Common myeloid progenitor, CD34-positive (primary cell): ENCODE results near the gene S100A3.

Experiments
- CTCF ChIA-PET: fragments of 350-600 bp; sonication (Branson Sonifier 250); formaldehyde crosslinking; loops from one replicate; lab custom pipeline; 2021; ENCODE audit warnings: antibody characterized with exemption; lab: Charles Lee
- POLR2A ChIA-PET: fragments of 350-600 bp; sonication (Branson Sonifier 250); formaldehyde crosslinking; loops from one replicate; lab custom pipeline; 2021; ENCODE audit warnings: antibody characterized with exemption; lab: Charles Lee
- DNase-seq, 3 donors: peaks; one replicate each; pipeline versions ENCODE4 v3.0.0 to v3.0.0-alpha.2; 2013
- H3K27ac ChIP-seq, 2 experiments: 1 replicate in 1 of 2; 2 replicates in 1 of 2; pipeline ENCODE4 v1.7.0; 2013; ENCODE audit warnings: inconsistent platforms in 2 of 2, low read length in 2 of 2, mild to moderate bottlenecking in 2 of 2, low read depth in 1 of 2, moderate library complexity in 1 of 2; ENCODE audit not compliant: severe bottlenecking in 2 of 2, insufficient read depth in 1 of 2, poor library complexity in 1 of 2
- H3K27me3 ChIP-seq, 5 experiments: replicated peaks in 2 of 5; 1 replicate in 3 of 5; 2 replicates in 2 of 5; pipeline versions ENCODE4 v1.6.1 to v1.7.0; 2013; ENCODE audit warnings: low read length in 4 of 5, mild to moderate bottlenecking in 2 of 5, moderate library complexity in 2 of 5, inconsistent platforms in 1 of 5; ENCODE audit not compliant: insufficient read depth in 5 of 5, control insufficient read depth in 4 of 5
- H3K36me3 ChIP-seq, 4 experiments: 1 replicate in 2 of 4; 2 replicates in 2 of 4; pipeline versions ENCODE4 v1.6.1 to v1.7.0; 2013; ENCODE audit warnings: low read length in 3 of 4, control low read depth in 1 of 4, mild to moderate bottlenecking in 1 of 4; ENCODE audit not compliant: control insufficient read depth in 4 of 4, insufficient read depth in 4 of 4
- H3K4me1 ChIP-seq, 4 experiments: 1 replicate in 3 of 4; 2 replicates in 1 of 4; pipeline versions ENCODE4 v1.6.1 to v1.7.1; 2013; ENCODE audit warnings: low read length in 3 of 4, mild to moderate bottlenecking in 3 of 4, control low read depth in 1 of 4, inconsistent platforms in 1 of 4, moderate library complexity in 1 of 4; ENCODE audit not compliant: control insufficient read depth in 4 of 4, insufficient read depth in 4 of 4; ENCODE audit errors: control extremely low read depth in 1 of 4
- H3K4me3 ChIP-seq, 7 experiments: 1 replicate in 4 of 7; 2 replicates in 3 of 7; pipeline versions ENCODE4 v1.5.1 to v1.7.0; 2013; ENCODE audit warnings: mild to moderate bottlenecking in 7 of 7, low read length in 6 of 7, moderate library complexity in 6 of 7, inconsistent platforms in 2 of 7, low read depth in 2 of 7, control low read depth in 1 of 7; ENCODE audit not compliant: insufficient read depth in 4 of 7, control insufficient read depth in 1 of 7; ENCODE audit errors: extremely low read depth in 1 of 7
- H3K9me3 ChIP-seq, 5 experiments: 1 replicate in 4 of 5; 2 replicates in 1 of 5; pipeline versions ENCODE4 v1.6.1 to v1.7.1; 2013; ENCODE audit warnings: low read length in 4 of 5, mild to moderate bottlenecking in 2 of 5, inconsistent platforms in 1 of 5, low read depth in 1 of 5, moderate library complexity in 1 of 5; ENCODE audit not compliant: control insufficient read depth in 4 of 5, insufficient read depth in 2 of 5; ENCODE audit errors: control extremely low read depth in 1 of 5
- WGBS: methylation state at CpG from one replicate; pipeline ENCODE4 v1.1.5; 2013; ENCODE audit not compliant: insufficient coverage; 5-methylcytosine and 5-hydroxymethylcytosine counted together

S100A3 gene

DNA sequence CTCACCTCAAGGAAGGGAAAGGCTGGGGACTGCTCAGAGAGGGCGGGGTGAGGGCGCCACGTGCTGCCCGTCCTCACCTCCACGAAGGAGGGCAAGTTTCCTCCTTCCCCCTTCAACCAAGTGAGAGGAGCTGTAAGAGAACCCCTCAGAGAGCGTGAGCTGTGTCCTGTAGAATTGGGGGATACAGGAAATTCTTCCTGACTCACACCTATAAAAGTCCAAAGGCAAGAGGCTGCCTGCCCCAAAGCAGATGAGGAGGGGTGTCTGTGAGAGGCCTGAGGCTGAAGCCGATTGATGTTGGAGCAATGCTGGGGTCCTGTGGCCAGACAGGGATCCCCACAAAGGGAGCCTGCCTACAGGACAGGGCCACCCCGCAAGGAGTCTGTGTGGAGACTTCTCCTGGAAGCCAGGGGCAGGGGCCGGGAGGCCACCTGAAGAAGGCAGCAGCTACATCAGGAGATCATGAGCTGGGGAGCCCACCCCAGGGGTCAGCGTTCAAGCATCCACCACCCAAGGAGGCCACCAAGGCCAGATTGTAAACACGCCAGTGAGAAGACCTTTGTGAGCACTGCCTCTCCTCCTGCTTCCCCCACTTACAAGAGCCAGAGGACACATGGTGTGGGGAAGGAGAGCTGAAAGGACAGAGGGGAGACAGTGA is 41.0 kb downstream of the S100A3 start:
- no peaks in the 10 kb centered on the region for H3K27me3 ChIP-seq
- no peaks in the 10 kb centered on the region for H3K36me3 ChIP-seq
- ChIA-PET POLR2A (no interaction called here), CTCF (interaction anchor here (1.2 to 6.2 kb wide), 8 partner anchors 10 to 230 kb away, joined by 3 to 69 read pairs (median 11); partner anchors contain the start of gene S100A14)
- H3K9me3 ChIP-seq = no peaks in the 10 kb centered on the region
- H3K4me1 ChIP-seq = peaks cover 0 to 3% (median 1%) of the 10 kb centered on the region in 4 experiments
- whole genome bisulfite sequencing = 100% methylated on average over 2 of the region's 11 CpGs
- H3K4me3 ChIP-seq = no peak overlapping the region
- DNase-seq = no peak
- no peak overlapping the region for H3K27ac ChIP-seq

DNA sequence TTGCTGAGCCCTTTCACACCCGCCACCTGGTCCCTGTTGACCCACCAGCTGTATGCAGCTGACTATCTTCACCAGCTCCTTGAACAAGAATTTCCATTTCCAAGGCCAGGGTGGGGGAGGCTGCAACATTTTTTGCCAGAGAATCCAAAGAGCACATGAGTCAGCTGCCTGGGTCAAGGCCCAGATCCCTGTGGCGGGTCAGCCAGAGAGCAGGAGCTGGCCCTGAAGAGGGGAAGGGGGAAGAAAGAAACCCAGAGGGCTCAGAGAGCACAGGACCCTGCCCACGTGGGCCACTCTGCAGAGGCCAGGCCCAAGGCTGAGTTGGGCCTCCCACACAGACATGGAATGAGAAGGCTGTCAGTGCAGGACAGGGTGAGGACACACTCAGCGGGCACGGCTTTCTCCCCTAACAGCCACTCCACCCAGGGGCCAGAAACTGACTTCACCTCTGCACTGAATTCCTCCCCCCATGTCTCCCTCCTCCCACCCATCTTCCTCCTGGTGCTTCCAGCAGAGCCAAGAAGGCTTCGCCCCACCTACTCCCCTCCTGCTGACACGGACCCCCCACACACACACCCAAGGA is 42.1 kb downstream of the S100A3 start:
- H3K4me3 ChIP-seq = no peak overlapping the region
- WGBS = 93% methylated on average over 3 of the region's 7 CpGs
- CTCF ChIA-PET = interaction anchor here (0.9 to 6.2 kb wide), 4 partner anchors 12 to 110 kb away, joined by 3 to 62 read pairs (median 9); partner anchors contain the start of gene S100A14

DNA sequence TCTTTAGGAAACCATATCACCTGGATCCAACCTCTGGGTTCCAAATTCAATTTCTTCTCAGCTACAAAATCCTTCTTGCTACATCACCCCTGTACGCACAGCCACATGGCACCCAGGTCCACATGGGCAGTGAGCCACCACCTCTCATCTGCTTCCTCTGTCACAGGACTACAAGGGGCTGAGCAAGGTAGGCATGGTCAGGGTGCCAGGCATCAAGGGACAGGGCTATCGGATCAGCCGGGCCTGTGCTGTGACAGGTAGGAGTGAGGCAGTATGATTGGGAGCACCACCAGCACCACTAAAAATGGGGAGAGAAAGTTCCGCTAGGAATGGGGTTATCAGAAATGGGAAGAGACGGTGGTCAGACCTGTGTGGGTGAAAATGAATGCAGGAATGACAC is 42.7 kb downstream of the S100A3 start:
- H3K9me3 ChIP-seq = no peaks in the 10 kb centered on the region
- ChIA-PET POLR2A (no interaction called here), CTCF (interaction anchor here (0.9 to 6.2 kb wide), 4 partner anchors 11 to 110 kb away, joined by 3 to 62 read pairs (median 9); partner anchors contain the start of gene S100A14)
- no peak overlapping the region for H3K4me3 ChIP-seq
- H3K27ac ChIP-seq = no peak overlapping the region
- H3K36me3 ChIP-seq = no peaks in the 10 kb centered on the region
- no peaks in the 10 kb centered on the region for H3K27me3 ChIP-seq
- 96% methylated on average over 4 of the region's 5 CpGs for WGBS
- no peak for DNase-seq
- no peaks in the 10 kb centered on the region for H3K4me1 ChIP-seq

More for the DNA sequence above, 42.1 kb downstream of the S100A3 start:
- POLR2A ChIA-PET = no interaction called here
- no peak overlapping the region for H3K27ac ChIP-seq
- no peaks in the 10 kb centered on the region for H3K27me3 ChIP-seq
- DNase-seq = no peak
- H3K9me3 ChIP-seq = no peaks in the 10 kb centered on the region
- no peaks in the 10 kb centered on the region for H3K36me3 ChIP-seq
- no peaks in the 10 kb centered on the region for H3K4me1 ChIP-seq

DNA sequence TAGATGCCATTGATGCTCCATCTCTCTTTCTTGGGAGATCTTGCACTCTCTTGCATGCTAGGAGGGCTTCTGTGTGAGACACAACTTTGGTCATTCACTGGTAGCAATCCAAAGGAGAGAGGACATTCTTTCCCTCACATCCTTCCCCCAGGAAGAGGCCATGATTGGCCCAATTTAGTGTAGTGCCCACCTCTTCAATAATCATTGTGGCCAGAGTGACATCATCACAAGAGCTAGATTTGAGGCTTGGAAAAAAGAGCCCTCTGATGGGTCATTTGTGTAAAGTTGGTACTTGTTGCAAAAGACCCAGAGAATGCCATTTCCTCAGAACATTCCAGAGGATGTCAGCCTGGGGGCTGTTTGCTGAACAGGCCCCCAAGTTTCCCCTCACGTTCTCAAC is 43.5 kb downstream of the S100A3 start:
- no CpG with 5 or more reads among the region's 1 CpG for WGBS
- DNase-seq = no peak
- POLR2A ChIA-PET = no interaction called here
- CTCF ChIA-PET = interaction anchor here (1.5 to 2.6 kb wide), 2 partner anchors 10 to 67 kb away, joined by 7 to 13 read pairs; no protein-coding TSS in a partner anchor
- Histone ChIP-seq H3K27me3 (no peaks in the 10 kb centered on the region), H3K4me3 (no peak overlapping the region), H3K4me1 (no peaks in the 10 kb centered on the region), H3K9me3 (no peaks in the 10 kb centered on the region), H3K36me3 (no peaks in the 10 kb centered on the region), H3K27ac (no peak overlapping the region)

DNA sequence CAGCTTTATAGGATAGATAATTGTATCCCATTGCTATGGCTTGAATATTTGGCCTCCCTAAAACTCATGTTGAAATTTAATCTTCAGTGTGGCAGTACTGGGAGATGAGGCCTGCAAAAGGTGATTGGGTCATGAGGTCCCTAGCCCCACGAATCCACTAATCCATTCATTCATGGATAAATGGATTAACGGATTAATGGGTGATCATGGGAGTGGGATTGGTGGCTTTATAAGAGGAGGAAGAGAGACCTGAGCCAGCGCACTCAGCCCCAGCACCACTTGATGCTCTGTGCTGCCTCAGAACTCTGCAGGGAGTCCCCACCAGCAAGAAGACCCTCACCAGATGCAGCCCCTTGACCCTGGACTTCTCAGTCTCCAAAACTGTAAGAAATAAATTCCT is 45.3 kb downstream of the S100A3 start:
- Histone ChIP-seq H3K9me3 (no peaks in the 10 kb centered on the region), H3K27ac (no peak overlapping the region), H3K36me3 (no peaks in the 10 kb centered on the region), H3K4me3 (no peak overlapping the region), H3K4me1 (peaks cover 0 to 4% (median 2%) of the 10 kb centered on the region in 4 experiments), H3K27me3 (no peaks in the 10 kb centered on the region)
- no CpG with 5 or more reads among the region's 3 CpGs for WGBS
- DNase-seq = no peak
- ChIA-PET CTCF (interaction anchor here (0.8 to 2.4 kb wide), 3 partner anchors 9 to 64 kb away, joined by 3 to 7 read pairs (median 6); no protein-coding TSS in a partner anchor), POLR2A (no interaction called here)

DNA sequence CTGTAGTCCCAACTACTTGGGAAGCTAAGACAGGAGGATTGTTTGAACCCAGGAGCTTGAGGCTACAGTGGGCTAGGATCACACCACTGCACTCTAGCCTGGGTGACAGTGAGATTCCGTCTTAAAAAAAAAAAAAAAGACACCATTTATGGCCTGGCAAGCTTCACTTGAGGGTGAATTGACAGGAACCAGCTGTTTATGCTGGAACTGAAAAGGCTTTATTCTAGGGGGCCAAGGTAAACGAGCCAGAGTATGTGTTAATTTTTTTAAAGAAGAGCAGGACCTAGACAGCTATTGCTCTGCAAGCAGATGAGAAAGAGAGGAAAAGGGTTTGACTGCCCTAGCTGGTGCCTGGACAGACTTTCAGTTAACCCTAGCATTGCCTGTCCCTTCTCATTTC is 50.3 kb downstream of the S100A3 start:
- Histone ChIP-seq H3K27me3 (no peaks in the 10 kb centered on the region), H3K36me3 (no peaks in the 10 kb centered on the region), H3K27ac (no peak overlapping the region), H3K9me3 (no peaks in the 10 kb centered on the region), H3K4me3 (no peak overlapping the region), H3K4me1 (peaks cover 0 to 4% (median 2%) of the 10 kb centered on the region in 4 experiments)
- DNase-seq = peak in 2 of 3 donors; percentile 64 to 77
- ChIA-PET POLR2A (interaction anchor here (0.7 kb wide), 1 partner anchor 244 kb away, joined by 3 read pairs; no protein-coding TSS in a partner anchor), CTCF (interaction anchor here (1.8 to 12.8 kb wide), 5 partner anchors 11 to 147 kb away, joined by 5 to 199 read pairs (median 6); partner anchors contain the start of gene PGLYRP4)
- 0% methylated on average over 2 of the region's 2 CpGs for WGBS
